HG02885 (cell line): ENCODE results near the gene KERA.
"Not testable (repeated sequence)": the region's sequence is repeated elsewhere in the genome, so short reads cannot be mapped to it uniquely, and the experiment has no call there.

Experiments used
- ATAC-seq: cut with Tn5 transposase; IDR thresholded peaks from one replicate; pipeline ENCODE4 v1.9.1; 2021; ENCODE audit warnings: mild to moderate bottlenecking; ENCODE audit not compliant: unreplicated experiment, poor library complexity

KERA gene

GRCh38 chr12:91057368-91058165, at the start of gene KERA:
Gene KERA (minus strand): TSS chr12:91058024. CDS start chr12:91056281, 1,743 bp downstream.
- no peak for ATAC-seq

GRCh38 chr12:91106283-91106682, 48.5 kb upstream of the KERA start:
- ATAC-seq: no peak

- ATAC-seq: no peak
Measured at GRCh38 chr12:91105807-91106206, 48.0 kb upstream of the KERA start.

- ATAC-seq: peak; percentile 76
Measured at GRCh38 chr12:91104812-91105466, 47.1 kb upstream of the KERA start.

- ATAC-seq: no peak
Measured at GRCh38 chr12:91103624-91104023, 45.8 kb upstream of the KERA start.

- no peak for ATAC-seq
Measured at GRCh38 chr12:91103101-91103500, 45.3 kb upstream of the KERA start.

- ATAC-seq: no peak
Measured at GRCh38 chr12:91100906-91101305, 43.1 kb upstream of the KERA start.

- no peak for ATAC-seq
Measured at GRCh38 chr12:91099836-91100235, 42.0 kb upstream of the KERA start.

- no peak for ATAC-seq
Measured at GRCh38 chr12:91099341-91099740, 41.5 kb upstream of the KERA start.

GRCh38 chr12:91098941-91099340, 41.1 kb upstream of the KERA start:
- no peak for ATAC-seq

- ATAC-seq: no peak
Measured at GRCh38 chr12:91098461-91098860, 40.6 kb upstream of the KERA start.

GRCh38 chr12:91094957-91095356, 37.1 kb upstream of the KERA start:
- ATAC-seq: no peak

- ATAC-seq: no peak
Measured at GRCh38 chr12:91094032-91094662, 36.3 kb upstream of the KERA start.

GRCh38 chr12:91093341-91093740, 35.5 kb upstream of the KERA start:
- ATAC-seq: no peak

GRCh38 chr12:91091916-91092715, 34.3 kb upstream of the KERA start:
- no peak for ATAC-seq

GRCh38 chr12:91089953-91090352, 32.1 kb upstream of the KERA start:
- not testable (repeated sequence) for ATAC-seq

- ATAC-seq: no peak
Measured at GRCh38 chr12:91080041-91080440, 22.2 kb upstream of the KERA start.

GRCh38 chr12:91078501-91078900, 20.7 kb upstream of the KERA start:
- ATAC-seq: no peak

GRCh38 chr12:91077228-91077954, 19.6 kb upstream of the KERA start:
- no peak for ATAC-seq

GRCh38 chr12:91074851-91075250, 17.0 kb upstream of the KERA start:
- ATAC-seq: no peak
